GM19328 (cell line): ENCODE results near the gene MUC5B.

Experiments used
- ATAC-seq: cut with Tn5 transposase; IDR thresholded peaks from one replicate; pipeline ENCODE4 v1.9.1; 2021; ENCODE audit warnings: mild to moderate bottlenecking, moderate library complexity; ENCODE audit not compliant: unreplicated experiment

Gene MUC5B

GRCh38 chr11:1230456-1231395 lies 7.9 kb downstream of the MUC5B start:
- no peak for ATAC-seq

GRCh38 chr11:1231396-1232020 lies 8.6 kb downstream of the MUC5B start:
- no peak for ATAC-seq

GRCh38 chr11:1232021-1232882 lies 9.4 kb downstream of the MUC5B start:
- ATAC-seq = no peak

DNA sequence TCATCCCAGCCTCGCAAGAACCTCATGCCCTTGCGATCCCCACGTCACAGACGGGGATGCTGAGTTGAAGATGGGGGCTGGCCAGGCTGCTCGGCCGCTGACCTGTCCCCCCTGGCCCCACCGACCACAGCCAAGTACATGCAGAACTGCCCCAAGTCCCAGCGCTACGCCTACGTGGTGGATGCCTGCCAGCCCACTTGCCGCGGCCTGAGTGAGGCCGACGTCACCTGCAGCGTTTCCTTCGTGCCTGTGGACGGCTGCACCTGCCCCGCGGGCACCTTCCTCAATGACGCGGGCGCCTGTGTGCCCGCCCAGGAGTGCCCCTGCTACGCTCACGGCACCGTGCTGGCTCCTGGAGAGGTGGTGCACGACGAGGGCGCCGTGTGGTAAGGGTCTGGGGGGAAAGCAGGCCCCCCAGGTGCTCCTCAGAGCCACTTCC lies 10.0 kb downstream of the MUC5B start:
- no peak for ATAC-seq

DNA sequence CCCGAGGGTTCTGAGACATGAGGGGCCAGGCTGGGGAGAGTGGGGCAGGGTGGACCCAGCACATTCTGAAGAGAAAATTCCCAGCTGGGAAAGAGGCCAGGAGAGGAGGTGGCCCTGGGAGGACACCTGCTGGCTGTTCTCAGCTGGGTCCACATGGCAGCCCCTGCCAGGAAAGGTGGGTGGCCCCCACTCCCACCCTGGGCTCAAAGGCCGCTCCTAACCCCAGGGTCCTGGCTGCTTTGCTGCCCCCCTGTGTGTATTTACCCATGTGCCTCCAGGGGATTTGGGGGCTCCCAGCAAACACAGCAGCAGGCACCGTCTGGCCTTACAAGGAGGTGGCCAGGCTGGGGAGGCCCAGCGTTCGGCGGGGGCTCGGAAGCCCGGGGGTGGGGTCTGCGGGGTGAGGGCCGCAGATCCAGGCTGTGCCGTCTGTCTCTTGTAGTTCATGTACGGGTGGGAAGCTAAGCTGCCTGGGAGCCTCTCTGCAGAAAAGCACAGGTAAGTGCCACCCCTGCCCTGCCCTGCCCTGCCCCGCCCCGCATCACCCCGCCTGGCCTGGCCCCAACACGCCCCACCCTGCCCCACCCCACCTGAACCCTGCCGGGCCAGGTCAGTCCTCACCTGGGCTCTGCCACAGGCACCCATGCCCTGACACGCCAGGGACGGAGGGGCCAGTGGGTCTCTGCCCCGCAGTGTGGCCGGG lies 10.6 kb downstream of the MUC5B start:
- no peak for ATAC-seq

GRCh38 chr11:1234054-1234720 lies 11.3 kb downstream of the MUC5B start:
- ATAC-seq = no peak

DNA sequence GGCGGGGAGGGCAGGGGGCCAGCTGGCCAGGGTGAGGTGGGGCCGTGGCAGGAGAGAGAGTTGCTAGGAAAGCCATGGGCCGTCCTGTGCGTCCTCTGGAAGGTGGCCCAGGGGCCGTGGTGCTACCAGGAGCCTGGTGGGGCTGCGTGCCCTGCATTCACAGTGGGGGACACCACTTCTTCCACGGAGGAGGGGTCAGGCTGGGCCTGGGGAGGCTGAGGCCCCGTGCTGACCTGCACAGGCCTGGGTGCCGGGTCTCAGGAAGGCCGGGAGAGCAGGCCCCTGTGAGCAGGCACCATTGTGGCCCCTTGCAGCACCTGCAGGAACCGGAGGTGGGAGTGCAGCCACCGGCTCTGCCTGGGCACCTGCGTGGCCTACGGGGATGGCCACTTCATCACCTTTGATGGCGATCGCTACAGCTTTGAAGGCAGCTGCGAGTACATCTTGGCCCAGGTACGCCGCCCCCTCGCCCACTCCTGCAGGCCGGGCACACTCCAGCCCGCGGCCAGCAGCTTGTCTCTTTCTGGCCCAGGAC lies 12.0 kb downstream of the MUC5B start:
- no peak for ATAC-seq

DNA sequence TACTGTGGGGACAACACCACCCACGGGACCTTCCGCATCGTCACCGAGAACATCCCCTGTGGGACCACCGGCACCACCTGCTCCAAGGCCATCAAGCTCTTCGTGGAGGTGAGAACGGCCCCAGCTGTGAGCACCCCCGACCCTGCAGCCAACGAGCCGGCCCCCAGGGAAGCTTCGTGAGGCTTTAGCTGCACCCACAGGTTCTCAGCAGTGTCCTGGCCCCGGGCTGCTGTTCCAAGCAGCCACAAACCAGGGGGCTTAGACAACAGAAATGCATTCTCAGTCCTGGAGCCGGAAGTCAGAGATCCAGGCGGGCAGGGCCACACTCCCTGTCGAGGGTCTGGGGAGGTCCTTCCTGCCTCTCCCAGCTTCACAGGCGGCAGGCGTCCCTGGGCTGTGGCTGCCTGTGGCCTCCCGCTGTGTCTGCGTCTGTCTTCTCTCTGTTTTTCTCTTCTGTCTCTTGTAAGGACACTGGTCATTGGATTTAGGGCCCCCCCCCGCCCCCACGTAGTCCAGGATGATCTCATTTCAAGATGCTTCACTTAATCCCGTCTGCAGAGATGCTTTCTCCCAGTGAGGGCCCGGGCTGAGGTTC lies 12.5 kb downstream of the MUC5B start:
- no peak for ATAC-seq

DNA sequence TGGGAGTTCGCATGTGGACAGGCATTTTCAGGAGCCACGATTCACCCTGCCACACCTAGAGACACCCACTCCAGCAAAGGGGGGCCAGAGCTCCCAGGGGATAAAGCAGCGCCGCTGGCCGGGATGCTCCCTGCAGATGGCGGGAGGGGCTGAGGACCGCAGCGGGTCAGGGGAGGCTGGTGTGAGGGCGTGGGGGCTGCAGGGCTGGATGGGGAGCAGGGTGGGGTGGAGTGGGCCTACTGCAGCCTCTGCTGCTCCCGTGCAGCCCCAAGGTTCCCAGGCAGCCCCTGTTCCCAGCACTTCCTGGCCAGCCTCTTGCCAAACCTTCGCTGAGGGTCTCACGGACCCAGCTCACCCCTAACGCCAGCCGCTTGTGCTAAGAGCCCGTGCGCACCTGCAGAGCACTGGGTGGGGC lies 13.0 kb downstream of the MUC5B start:
- no peak for ATAC-seq

DNA sequence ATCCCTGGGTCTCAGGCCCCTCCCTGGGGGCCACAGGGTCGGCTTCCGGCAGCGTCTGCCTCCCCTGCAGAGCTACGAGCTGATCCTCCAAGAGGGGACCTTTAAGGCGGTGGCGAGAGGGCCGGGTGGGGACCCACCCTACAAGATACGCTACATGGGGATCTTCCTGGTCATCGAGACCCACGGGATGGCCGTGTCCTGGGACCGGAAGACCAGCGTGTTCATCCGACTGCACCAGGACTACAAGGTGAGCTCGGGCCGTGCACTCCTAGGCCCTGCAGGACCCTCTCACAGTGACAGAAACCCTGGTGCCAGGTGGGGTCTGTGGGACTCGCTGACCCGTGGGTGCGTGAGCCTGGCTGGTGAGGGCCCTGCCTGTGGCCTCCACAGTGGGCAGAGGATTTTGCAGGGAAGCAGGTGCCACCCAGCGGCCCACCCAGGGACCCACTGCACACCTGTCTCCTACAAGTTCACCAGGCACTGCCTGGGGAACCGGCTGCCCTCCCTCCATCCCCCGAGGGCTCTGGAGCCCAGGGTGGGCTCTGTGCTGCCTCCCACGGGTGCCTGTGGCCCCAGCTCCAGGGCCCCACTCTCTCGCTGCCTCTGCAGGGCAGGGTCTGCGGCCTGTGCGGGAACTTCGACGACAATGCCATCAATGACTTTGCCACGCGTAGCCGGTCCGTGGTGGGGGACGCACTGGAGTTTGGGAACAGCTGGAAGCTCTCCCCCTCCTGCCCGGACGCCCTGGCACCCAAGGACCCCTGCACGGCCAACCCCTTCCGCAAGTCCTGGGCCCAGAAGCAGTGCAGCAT lies 13.7 kb downstream of the MUC5B start:
- ATAC-seq = no peak

- ATAC-seq = no peak
These were observed 14.3 kb downstream of the MUC5B start for GRCh38 chr11:1237128-1237580.

- no peak for ATAC-seq
These were observed 15.0 kb downstream of the MUC5B start for GRCh38 chr11:1237851-1238250.

DNA sequence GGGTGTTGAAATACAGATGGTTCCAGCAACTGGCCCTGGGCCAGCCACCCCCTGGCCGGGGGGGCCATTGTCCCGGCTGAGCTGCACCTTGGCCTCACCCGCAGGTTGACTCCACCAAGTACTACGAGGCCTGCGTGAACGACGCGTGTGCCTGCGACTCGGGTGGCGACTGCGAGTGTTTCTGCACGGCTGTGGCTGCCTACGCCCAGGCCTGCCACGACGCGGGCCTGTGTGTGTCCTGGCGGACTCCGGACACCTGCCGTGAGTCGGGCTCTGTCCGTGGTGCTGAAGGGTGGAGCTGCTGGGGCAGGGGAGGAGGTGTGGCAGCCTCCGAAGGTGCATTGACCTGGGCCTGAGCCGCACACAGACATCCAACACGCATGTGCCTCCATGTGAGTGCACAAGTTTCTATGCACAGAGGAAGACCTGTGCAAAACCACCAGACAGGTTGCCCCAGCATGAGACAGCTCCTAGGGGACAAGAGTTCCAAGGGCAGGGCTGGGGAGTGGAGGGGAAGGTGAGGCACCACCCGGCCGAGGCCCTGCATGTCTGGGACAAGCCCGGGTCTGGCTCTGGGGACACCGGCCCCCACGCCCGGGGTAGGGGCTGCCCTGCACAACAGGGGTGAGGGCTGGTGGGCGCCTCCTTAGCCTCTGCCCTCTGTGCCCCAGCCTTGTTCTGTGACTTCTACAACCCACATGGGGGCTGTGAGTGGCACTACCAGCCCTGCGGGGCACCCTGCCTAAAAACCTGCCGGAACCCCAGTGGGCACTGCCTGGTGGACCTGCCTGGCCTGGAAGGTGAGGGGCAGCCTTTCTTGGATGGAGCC lies 16.1 kb downstream of the MUC5B start:
- ATAC-seq = no peak

GRCh38 chr11:1239596-1240205 lies 16.8 kb downstream of the MUC5B start:
- ATAC-seq = no peak

DNA sequence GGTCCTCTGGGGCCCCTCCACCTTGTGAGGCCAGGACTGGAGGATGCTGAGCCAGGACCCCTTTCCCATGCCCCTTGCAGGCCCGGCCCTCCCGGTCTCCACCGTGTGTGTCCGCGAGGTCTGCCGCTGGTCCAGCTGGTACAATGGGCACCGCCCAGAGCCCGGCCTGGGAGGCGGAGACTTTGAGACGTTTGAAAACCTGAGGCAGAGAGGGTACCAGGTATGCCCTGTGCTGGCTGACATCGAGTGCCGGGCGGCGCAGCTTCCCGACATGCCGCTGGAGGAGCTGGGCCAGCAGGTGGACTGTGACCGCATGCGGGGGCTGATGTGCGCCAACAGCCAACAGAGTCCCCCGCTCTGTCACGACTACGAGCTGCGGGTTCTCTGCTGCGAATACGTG lies 17.9 kb downstream of the MUC5B start:
- no peak for ATAC-seq

DNA sequence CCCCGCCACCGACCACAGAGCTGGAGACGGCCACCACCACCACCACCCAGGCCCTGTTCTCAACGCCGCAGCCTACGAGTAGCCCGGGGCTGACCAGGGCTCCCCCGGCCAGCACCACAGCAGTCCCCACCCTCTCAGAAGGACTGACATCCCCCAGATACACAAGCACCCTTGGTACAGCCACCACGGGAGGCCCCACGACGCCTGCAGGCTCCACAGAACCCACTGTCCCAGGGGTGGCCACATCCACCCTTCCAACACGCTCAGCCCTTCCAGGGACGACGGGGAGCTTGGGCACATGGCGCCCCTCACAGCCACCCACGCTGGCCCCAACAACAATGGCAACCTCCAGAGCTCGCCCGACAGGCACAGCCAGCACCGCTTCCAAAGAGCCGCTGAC lies 18.8 kb downstream of the MUC5B start:
- no peak for ATAC-seq

DNA sequence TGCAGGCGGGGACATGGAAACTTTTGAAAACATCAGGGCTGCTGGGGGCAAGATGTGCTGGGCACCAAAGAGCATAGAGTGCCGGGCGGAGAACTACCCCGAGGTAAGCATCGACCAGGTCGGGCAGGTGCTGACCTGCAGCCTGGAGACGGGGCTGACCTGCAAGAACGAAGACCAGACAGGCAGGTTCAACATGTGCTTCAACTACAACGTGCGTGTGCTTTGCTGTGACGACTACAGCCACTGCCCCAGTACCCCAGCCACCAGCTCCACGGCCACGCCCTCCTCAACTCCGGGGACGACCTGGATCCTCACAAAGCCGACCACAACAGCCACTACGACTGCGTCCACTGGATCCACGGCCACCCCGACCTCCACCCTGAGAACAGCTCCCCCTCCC lies 19.4 kb downstream of the MUC5B start:
- no peak for ATAC-seq
